Aorta (tissue), 5 donors: ENCODE results near the gene DDX3X. TPM values are rescaled to one million over a fixed set of nuclear protein-coding genes. Genes with fewer than 3 reads are reported as not detected.
"Not testable (repeated sequence)": the region's sequence is repeated elsewhere in the genome, so short reads cannot be mapped to it uniquely, and the experiment has no call there.

Source experiments
- ATAC-seq: fragments of 200-7000 bp; cut with Tn5 transposase; one replicate; pipeline ENCODE4 v1.9.1; 2022; ENCODE audit warnings: moderate library complexity; ENCODE audit not compliant: low FRiP score
- DNase-seq, 2 donors: peaks; one replicate each; pipeline ENCODE4 v3.0.0-alpha.2; 2020
- H3K27ac ChIP-seq, 2 donors: one replicate each; pipeline ENCODE4 v1.5.1; 2013; ENCODE audit warnings: low read length in 2 of 2, mild to moderate bottlenecking in 2 of 2, moderate library complexity in 2 of 2, control low read depth in 1 of 2, inconsistent platforms in 1 of 2, low read depth in 1 of 2
- H3K27me3 ChIP-seq, 2 donors: one replicate each; pipeline ENCODE4 v1.6.1; 2013; ENCODE audit warnings: control low read depth in 1 of 2, low read length in 1 of 2, mild to moderate bottlenecking in 1 of 2, moderate library complexity in 1 of 2; ENCODE audit not compliant: insufficient read depth in 2 of 2, control insufficient read depth in 1 of 2
- H3K36me3 ChIP-seq, 2 donors: one replicate each; pipeline ENCODE4 v1.6.1; 2013; ENCODE audit warnings: control low read depth in 1 of 2, low read length in 1 of 2, mild to moderate bottlenecking in 1 of 2; ENCODE audit not compliant: insufficient read depth in 2 of 2, control insufficient read depth in 1 of 2
- H3K4me1 ChIP-seq, 2 donors: one replicate each; pipeline ENCODE4 v1.6.1; 2013; ENCODE audit warnings: low read length in 2 of 2, control low read depth in 1 of 2, mild to moderate bottlenecking in 1 of 2, moderate library complexity in 1 of 2; ENCODE audit not compliant: insufficient read depth in 2 of 2, control insufficient read depth in 1 of 2
- H3K4me3 ChIP-seq, 2 donors: one replicate each; pipeline ENCODE4 v1.5.1; 2013; ENCODE audit warnings: low read length in 2 of 2, control low read depth in 1 of 2, mild to moderate bottlenecking in 1 of 2
- H3K9me3 ChIP-seq: one replicate; pipeline ENCODE4 v1.6.1; 2013; ENCODE audit warnings: mild to moderate bottlenecking, low read length; ENCODE audit not compliant: control insufficient read depth
- WGBS, 2 donors: extraction: QIAGEN DNeasy Blood & Tissue Kit; methylation state at CpG; one replicate each; pipeline ENCODE4 v1.1.7; 2013; 5-methylcytosine and 5-hydroxymethylcytosine counted together
- intact Hi-C, 2 donors: fragments of 100-400 bp; cut with DNase I; formaldehyde crosslinking; loops; one replicate each; pipeline versions ENCODE4 v1.14.2 to v1.15.0; 2022
- polyA plus RNA-seq, 2 donors: library from polyadenylated mRNA; stranded (reverse); fragments of 200-250 nt; gene quantifications; one replicate each; pipeline ENCODE4 v1.2.3, GENCODE V29; 2013
- total RNA-seq, 2 donors: library from RNA; stranded (reverse); fragmentation: NEBNext Ultra II Directional; extraction: Animal tissue kit (Norgen Biotek cat#: 25700); gene quantifications; one replicate each; pipeline ENCODE4 v1.2.1, GENCODE V29; 2021
- donor health status: healthy with polysubstance abuse.
- donor health status: Bipolar disorder and iron deficiency.
- donor health status: DM: no; HTN: no; CAD: no.
- donor health status: DM: no; HTN: no; CAD: no.
- donor health status: DM: yes; HTN: yes; CAD: no.

DDX3X gene
- total and polyA plus RNA-seq, 4 donors, result 65.0 to 465 (median 247) TPM

GRCh38 chrX:41302370-41302769 is 31.6 kb upstream of the DDX3X start:
- no peaks in the 10 kb centered on the region for H3K9me3 ChIP-seq
- H3K36me3 ChIP-seq, result peaks cover 0 to 3% of the 10 kb centered on the region in 2 donors
- no peaks in the 10 kb centered on the region for H3K27me3 ChIP-seq
- 67 to 70% methylated on average over 6 of the region's 6 CpGs for WGBS, 2 donors
- no peak for DNase-seq
- no peak overlapping the region for H3K27ac ChIP-seq
- intact Hi-C loops, result no loop called here
- H3K4me3 ChIP-seq, result no peak overlapping the region
- no peaks in the 10 kb centered on the region for H3K4me1 ChIP-seq
- ATAC-seq, result no peak

DNA sequence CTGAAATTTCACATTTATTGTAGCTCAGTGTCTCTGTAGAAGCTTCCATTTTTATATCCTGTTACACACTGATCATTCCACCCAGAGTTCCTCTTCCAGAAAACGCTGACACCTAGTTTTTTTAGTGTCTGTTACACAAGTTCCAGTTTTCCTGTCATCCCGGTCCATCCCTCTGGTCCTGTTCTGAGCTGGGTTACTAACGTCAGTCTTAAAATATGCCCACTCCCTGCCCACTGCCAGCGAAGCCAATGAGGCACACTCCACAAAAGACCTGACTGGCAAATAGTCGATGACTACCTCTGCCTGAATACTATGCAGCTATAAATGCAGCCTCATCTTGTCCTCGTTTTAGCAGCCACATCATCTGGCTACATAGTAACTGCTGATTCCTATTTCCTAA is 30.9 kb upstream of the DDX3X start:
- no peak for ATAC-seq
- intact Hi-C loops, result no loop called here
- Histone ChIP-seq H3K36me3 (peaks cover 0 to 3% of the 10 kb centered on the region in 2 donors), H3K4me1 (no peaks in the 10 kb centered on the region), H3K27ac (no peak overlapping the region), H3K9me3 (no peaks in the 10 kb centered on the region), H3K27me3 (no peaks in the 10 kb centered on the region), H3K4me3 (no peak overlapping the region)
- WGBS, 2 donors, result 74 to 85% methylated on average over 6 of the region's 6 CpGs
- DNase-seq, result no peak

DNA sequence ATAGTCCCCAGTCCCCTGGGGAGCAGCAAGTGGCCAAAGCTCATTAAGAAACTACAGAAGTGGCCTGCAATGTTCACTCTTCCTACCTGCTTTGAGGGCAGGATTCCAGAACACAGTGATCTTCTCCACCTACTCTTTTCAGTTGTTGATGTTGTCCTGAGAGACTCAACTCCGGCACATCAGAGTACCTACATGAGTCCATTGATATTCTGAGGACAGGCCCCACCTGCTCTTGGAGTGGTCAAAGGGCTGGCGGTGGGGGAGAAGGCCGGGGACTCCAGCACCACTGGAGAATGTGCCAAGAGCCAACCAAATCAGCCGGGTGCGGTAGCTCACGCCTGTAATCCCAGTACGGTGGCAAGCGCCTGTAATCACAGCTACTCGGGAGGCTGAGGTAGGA is 29.8 kb upstream of the DDX3X start:
- H3K27ac ChIP-seq, result no peak overlapping the region
- ATAC-seq, result no peak
- no peaks in the 10 kb centered on the region for H3K4me1 ChIP-seq
- WGBS, 2 donors, result 94 to 97% methylated on average over 9 of the region's 9 CpGs
- no peak for DNase-seq
- intact Hi-C loops, result no loop called here
- H3K27me3 ChIP-seq, result no peaks in the 10 kb centered on the region
- peaks cover 0 to 3% of the 10 kb centered on the region in 2 donors for H3K36me3 ChIP-seq
- no peak overlapping the region for H3K4me3 ChIP-seq
- H3K9me3 ChIP-seq, result no peaks in the 10 kb centered on the region

- no peak for DNase-seq
- Histone ChIP-seq H3K27ac (no peak overlapping the region), H3K27me3 (no peaks in the 10 kb centered on the region), H3K4me1 (no peaks in the 10 kb centered on the region), H3K9me3 (no peaks in the 10 kb centered on the region), H3K4me3 (no peak overlapping the region), H3K36me3 (peaks cover 0 to under 1% of the 10 kb centered on the region in 2 donors)
- no peak for ATAC-seq
- 77 to 88% methylated on average over 5 of the region's 5 CpGs for WGBS, 2 donors
- intact Hi-C loops, result no loop called here
These were observed 24.9 kb upstream of the DDX3X start for GRCh38 chrX:41308884-41309647.

DNA sequence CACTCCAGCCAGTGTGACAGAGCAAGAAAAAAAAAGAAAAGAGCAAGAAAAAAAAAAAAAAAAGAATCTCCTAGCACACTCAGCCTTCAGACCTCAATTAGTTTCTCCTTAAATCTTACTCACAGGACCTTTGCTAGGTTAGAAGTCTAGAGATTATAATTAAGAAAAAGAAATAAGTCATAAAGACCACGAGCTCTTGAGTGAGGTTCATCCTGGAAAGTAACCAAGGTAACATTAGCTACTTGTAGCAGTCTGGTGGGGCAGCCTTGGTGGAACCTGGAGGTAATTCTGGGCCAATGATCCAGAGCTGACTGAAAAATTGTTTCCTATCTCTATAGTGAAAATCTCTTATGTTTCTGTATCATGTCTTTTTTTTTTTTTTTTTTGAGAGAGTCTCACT is 21.2 kb upstream of the DDX3X start:
- ATAC-seq (no peak), DNase-seq (no peak)

DNA sequence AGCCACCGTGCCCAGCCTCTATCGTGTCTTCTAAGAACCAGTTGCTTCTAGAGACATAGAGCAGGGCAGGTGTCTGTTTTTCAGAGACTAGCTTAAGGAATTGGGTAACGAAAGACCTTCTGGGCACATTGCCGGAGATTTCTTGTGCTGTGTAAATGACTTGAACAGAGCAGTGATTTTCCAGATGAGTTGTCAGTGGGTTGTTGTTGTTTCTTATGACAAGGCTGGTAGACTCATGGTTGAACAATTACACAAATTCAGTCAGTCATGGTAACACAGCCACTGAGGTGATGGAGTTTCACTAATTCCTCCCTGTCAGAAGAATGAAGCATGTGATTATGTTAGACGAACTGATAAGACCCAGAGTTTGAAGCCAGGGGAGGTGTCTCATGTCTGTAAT is 20.5 kb upstream of the DDX3X start:
- WGBS, 2 donors, result 92 to 96% methylated on average over 5 of the region's 5 CpGs
- no peak for ATAC-seq
- intact Hi-C loops, result no loop called here
- no peak for DNase-seq
- Histone ChIP-seq H3K9me3 (no peaks in the 10 kb centered on the region), H3K4me3 (no peak overlapping the region), H3K27ac (no peak overlapping the region), H3K27me3 (no peaks in the 10 kb centered on the region), H3K4me1 (no peaks in the 10 kb centered on the region), H3K36me3 (no peaks in the 10 kb centered on the region)

More for the DNA sequence above, 21.2 kb upstream of the DDX3X start:
- 97 to 98% methylated on average over 1 of the region's 1 CpG for WGBS, 2 donors
- Histone ChIP-seq H3K4me1 (no peaks in the 10 kb centered on the region), H3K27me3 (no peaks in the 10 kb centered on the region), H3K36me3 (no peaks in the 10 kb centered on the region), H3K9me3 (no peaks in the 10 kb centered on the region), H3K4me3 (no peak overlapping the region), H3K27ac (no peak overlapping the region)
- intact Hi-C loops, result no loop called here

- Histone ChIP-seq H3K36me3 (no peaks in the 10 kb centered on the region), H3K4me3 (no peak overlapping the region), H3K4me1 (no peaks in the 10 kb centered on the region), H3K9me3 (no peaks in the 10 kb centered on the region), H3K27me3 (no peaks in the 10 kb centered on the region), H3K27ac (no peak overlapping the region)
- ATAC-seq, result no peak
- WGBS, 2 donors, result 89 to 93% methylated on average over 4 of the region's 4 CpGs
- no peak for DNase-seq
- intact Hi-C loops, result no loop called here
These were observed 19.8 kb upstream of the DDX3X start for GRCh38 chrX:41314204-41314603.

DNA sequence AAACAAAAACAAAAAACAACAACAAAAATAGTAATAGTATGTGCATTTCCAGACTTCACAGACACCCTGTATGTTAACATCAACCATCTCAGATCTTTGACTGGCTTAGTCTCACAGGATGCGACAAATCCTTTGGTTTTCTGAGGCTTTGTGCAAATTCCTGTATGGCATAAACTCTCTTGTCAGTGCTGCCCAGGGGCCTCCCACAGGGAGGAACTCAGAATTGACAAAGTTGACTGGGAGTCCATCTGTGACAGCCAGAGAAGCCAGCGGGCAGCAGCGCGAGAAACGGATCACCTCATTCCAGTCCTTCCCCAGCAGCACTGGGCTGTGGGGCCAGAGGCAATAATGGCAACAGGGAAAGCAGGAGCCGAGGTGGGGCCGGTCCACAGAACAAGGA is 19.1 kb upstream of the DDX3X start:
- DNase-seq (no peak), ATAC-seq (no peak)
- Histone ChIP-seq H3K27ac (no peak overlapping the region), H3K9me3 (no peaks in the 10 kb centered on the region), H3K27me3 (no peaks in the 10 kb centered on the region), H3K36me3 (no peaks in the 10 kb centered on the region), H3K4me3 (no peak overlapping the region), H3K4me1 (no peaks in the 10 kb centered on the region)
- intact Hi-C loops, result no loop called here
- WGBS, 2 donors, result 86 to 88% methylated on average over 7 of the region's 7 CpGs

GRCh38 chrX:41316266-41316665 is 17.7 kb upstream of the DDX3X start:
- 86 to 91% methylated on average over 2 of the region's 2 CpGs for WGBS, 2 donors
- H3K4me1 ChIP-seq, result not testable (repeated sequence)

More at GRCh38 chrX:41316266-41316665, 17.7 kb upstream of the DDX3X start:
- H3K4me3 ChIP-seq, DNase-seq, intact Hi-C loops, H3K27me3 ChIP-seq, H3K27ac ChIP-seq, H3K9me3 ChIP-seq, H3K36me3 ChIP-seq, ATAC-seq: not testable (repeated sequence)
